Mesodermal cell (in vitro differentiated cells): Measurements from ENCODE around the gene GPR162.
A peak's percentile ranks its signal among the peaks of the same experiment; 100 is the strongest.

Source experiments
- H3K27ac ChIP-seq: 2 replicates; pipeline ENCODE4 v1.7.0; 2013; ENCODE audit warnings: mild to moderate bottlenecking, low read depth, low read length, moderate library complexity; ENCODE audit not compliant: severe bottlenecking
- H3K36me3 ChIP-seq: 2 replicates; pipeline ENCODE4 v1.7.1; 2013; ENCODE audit warnings: mild to moderate bottlenecking, low read length, moderate library complexity; ENCODE audit not compliant: control insufficient read depth, insufficient read depth
- H3K4me1 ChIP-seq: one replicate; pipeline ENCODE4 v1.7.1; 2013; ENCODE audit warnings: mild to moderate bottlenecking, low read length; ENCODE audit not compliant: insufficient read depth, control insufficient read depth, poor library complexity, severe bottlenecking
- H3K4me3 ChIP-seq: 2 replicates; pipeline ENCODE4 v1.7.0; 2013; ENCODE audit warnings: low read length, control low read depth, mild to moderate bottlenecking; ENCODE audit not compliant: insufficient read depth, poor library complexity, severe bottlenecking; ENCODE audit errors: extremely low read depth
- H3K9me3 ChIP-seq: 2 replicates; pipeline ENCODE4 v1.7.1; 2013; ENCODE audit warnings: mild to moderate bottlenecking, low read length, moderate library complexity; ENCODE audit not compliant: control insufficient read depth
- WGBS, 2 experiments: methylation state at CpG; one replicate each; pipeline ENCODE4 v1.1.5; 2013; ENCODE audit warnings: missing lambda C conversion rate in 2 of 2; ENCODE audit not compliant: insufficient coverage in 2 of 2; 5-methylcytosine and 5-hydroxymethylcytosine counted together

GPR162 gene

DNA sequence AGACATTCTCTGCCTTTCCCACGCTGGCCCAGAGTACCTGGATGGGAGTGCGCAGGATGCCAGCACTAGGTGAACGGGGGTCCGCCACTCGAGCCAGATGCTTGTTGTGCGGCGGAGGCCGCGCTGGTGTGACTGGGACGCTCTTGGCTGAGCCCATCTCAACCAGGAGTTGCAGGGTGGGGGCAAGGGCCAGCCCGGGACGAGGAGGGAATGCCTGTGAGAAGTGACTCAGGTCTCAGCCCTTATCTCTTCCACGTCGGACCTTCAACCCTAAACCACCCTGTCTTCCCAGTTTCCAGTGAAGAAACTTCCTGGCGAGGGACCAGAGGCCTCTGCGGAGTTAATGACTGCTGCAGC lies 29.2 kb downstream of the GPR162 start:
- H3K9me3 ChIP-seq = no peaks in the 10 kb centered on the region
- peaks cover 58% of the 10 kb centered on the region for H3K36me3 ChIP-seq
- peak overlapping the region; percentile 72 for H3K4me3 ChIP-seq
- 12 to 14% methylated on average over 13 to 14 of the region's 16 CpGs for WGBS, 2 experiments
- H3K4me1 ChIP-seq = peaks cover 21% of the 10 kb centered on the region
- H3K27ac ChIP-seq = peak overlapping the region; percentile 86

DNA sequence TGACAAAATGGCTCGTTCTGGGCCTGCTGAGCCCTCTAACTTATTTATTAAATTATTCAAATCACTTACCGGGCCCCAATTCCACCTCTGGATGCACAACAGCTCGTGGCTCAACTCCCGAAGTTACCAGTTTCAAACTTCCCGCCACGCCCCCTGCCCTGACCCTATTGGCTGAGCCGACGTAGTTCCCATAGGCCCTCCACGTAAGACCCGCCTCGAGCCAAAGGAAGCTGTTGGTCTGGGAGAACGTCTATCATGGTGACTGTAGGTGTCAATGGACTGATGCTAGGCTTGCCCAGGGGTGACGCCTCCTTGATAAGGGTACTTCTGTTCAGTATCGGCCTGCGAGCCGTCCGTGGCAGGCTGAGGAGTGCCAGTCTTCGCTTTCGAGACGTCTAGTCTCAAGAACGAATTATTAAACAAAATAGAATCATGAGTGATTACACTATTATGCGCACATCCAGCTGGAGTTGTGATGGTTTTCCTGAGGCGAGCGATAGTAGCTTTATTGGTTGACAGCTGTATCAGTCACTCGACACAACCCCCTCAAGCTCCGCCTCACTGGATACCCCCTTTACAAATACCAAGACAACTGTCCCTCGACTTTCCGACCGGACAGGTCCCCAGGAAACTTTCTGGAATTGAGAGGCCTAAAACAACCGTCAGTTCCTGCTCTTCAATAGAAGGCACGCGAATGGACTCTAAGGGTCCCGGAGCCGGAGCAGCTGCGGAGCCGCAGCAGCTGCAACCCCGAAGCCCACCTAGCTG lies 29.7 kb downstream of the GPR162 start, which contains the start of gene CDCA3:
Gene CDCA3, minus strand, starts transcription at position 134 of the 768 bp plus-strand sequence. CDS start 334 bp downstream, outside the sequence.
- Histone ChIP-seq H3K27ac (peak within 1 kb of the TSS; percentile 86), H3K4me3 (peak within 1 kb of the TSS; percentile 72), H3K4me1 (peaks cover 21% of the 10 kb centered on the region), H3K9me3 (no peaks in the 10 kb centered on the region), H3K36me3 (peaks cover 58% of the 10 kb centered on the region)
- WGBS, 2 experiments = 0 to 1% methylated on average over 20 to 25 of the region's 37 CpGs

DNA sequence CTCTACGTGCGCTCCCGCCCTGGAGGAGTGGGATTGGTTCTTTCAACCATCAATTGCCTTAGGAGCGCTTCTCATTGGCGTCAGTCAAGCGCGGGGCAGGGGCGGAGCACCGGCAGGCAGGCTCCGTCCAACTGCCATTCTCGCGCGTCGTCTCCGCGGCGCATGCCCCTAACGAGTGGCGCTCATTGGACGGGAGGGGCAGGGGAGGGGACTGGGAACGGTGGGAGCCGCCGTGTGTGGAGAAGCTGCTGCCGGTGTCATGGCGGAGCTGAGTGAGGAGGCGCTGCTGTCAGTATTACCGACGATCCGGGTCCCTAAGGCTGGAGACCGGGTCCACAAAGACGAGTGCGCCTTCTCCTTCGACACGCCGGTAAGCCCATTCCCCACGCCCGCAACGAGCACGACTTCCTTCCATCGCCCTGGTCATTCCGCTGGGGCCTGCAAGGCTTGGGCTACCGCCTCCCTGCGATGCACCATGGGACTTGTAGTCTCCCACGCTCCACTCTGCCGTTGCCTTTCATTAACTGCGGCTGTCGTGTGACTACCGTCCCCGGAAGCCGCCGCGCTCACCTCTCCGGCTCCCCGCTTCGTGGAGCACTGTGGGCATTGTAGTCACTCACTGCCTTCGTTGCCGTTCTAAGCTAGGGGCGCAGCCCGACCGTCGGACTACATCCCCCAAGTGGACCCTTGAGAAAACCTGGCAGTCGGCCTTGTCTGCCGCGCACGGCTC lies 30.5 kb downstream of the GPR162 start, which contains the start of gene USP5:
Gene USP5, plus strand, starts transcription at position 230 of the 730 bp plus-strand sequence. Its CDS starts 30 bp downstream, at position 260.
- Histone ChIP-seq H3K36me3 (peaks cover 58% of the 10 kb centered on the region), H3K9me3 (no peaks in the 10 kb centered on the region), H3K4me1 (peaks cover 21% of the 10 kb centered on the region), H3K4me3 (peak within 1 kb of the TSS; percentile 72), H3K27ac (peak within 1 kb of the TSS; percentile 86)
- 0 to 1% methylated on average over 59 to 62 of the region's 65 CpGs for WGBS, 2 experiments

DNA sequence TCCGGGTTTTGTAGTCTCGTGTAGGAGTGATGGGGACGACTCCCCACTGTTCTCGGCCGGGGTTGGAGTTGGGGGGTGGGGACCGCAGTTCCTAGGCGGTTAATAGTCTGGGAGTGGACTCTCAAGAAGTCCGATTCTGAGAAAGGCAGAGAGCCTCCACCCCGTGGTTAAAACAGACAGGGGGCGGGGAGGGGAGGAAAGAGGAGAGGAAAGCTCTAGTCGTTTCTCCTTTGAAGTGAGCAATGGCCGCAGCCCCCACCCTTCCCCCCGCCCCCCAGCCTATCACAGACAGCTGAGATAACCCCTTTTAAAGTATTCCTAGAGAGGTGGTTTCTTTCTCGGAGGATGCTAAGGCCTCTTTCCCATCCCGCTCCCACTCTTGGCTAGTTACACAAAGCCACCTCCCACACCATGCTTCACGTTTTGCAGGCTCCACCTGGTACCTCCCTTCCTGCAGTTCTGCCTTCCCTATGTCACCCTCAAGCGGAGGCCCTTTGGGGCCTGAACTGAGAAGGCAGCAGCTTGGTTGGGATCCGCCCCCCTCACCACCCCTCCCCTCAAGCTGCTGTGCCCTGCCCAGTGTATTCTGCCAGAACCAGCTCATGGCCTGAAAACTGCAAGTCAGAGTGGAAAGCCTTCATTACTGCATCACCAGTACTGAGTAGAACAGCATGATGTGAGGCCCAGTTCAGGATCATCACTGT lies 31.2 kb downstream of the GPR162 start:
- Histone ChIP-seq H3K9me3 (no peaks in the 10 kb centered on the region), H3K27ac (peak overlapping the region; percentile 86), H3K4me1 (peaks cover 21% of the 10 kb centered on the region), H3K36me3 (peaks cover 59% of the 10 kb centered on the region), H3K4me3 (peak overlapping the region; percentile 72)
- WGBS, 2 experiments = 0 to 1% methylated on average over 9 to 14 of the region's 18 CpGs

DNA sequence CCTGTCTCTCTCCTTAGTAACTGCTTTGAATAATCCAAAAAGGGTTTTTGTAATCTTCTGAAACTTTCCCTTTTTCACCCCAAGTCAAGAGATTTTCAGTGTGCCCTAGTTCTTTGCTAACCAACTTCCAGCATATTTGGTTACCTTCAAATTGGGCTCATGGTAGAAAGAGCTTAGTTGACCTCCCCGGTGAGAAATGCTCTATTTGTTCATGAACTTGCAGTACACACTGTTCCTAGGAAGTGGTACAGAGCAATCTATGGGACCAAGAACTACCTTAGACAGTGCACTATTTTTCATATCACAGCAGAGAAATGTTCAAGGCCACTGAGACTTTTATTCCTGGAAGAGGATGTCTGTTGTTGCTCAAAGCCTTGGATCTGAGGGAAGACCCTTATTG lies 32.0 kb downstream of the GPR162 start:
- WGBS, 2 experiments = 100% methylated on average over 1 of the region's 1 CpG; no CpG with 5 or more reads in 1 of the 2 experiments
- Histone ChIP-seq H3K9me3 (no peaks in the 10 kb centered on the region), H3K4me1 (peaks cover 21% of the 10 kb centered on the region), H3K27ac (peak overlapping the region; percentile 86), H3K36me3 (peaks cover 61% of the 10 kb centered on the region), H3K4me3 (peak overlapping the region; percentile 72)

DNA sequence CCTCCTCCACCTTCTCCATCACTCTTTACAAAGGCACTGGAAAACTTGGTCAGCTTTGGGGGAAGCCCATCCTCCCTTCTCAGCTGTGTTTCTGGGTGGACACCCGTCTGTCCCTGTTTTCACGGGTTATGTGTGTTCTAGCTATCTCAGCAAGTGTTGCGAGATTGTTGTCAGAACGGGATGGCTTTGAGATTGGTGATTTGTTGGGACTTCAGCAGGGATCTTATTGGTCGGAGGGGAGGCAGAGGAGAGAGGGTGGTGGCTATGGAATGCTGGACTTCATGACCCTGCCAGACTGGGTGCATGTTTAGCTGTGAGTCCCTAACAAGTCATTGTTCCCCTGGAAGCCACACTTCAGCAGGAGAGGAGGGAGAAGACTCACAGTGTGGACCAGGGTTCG lies 32.4 kb downstream of the GPR162 start:
- H3K9me3 ChIP-seq = no peaks in the 10 kb centered on the region
- H3K27ac ChIP-seq = no peak overlapping the region
- WGBS, 2 experiments = 90 to 97% methylated on average over 4 to 6 of the region's 6 CpGs

DNA sequence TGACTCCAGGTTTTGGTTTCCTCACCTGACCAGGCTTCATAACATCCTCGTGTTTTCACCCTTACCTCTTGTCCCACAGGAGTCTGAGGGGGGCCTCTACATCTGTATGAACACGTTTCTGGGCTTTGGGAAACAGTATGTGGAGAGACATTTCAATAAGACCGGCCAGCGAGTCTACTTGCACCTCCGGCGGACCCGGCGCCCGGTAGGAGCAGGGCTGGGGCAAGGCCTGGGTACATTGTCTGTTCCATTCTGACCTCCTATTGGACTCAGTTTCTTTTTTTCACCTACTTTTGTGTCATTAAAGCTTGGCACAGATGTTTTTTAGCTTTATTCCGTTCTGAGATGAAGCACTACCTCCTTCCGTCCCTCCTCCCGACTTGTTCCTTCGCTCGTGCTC lies 33.7 kb downstream of the GPR162 start:
- peaks cover 60% of the 10 kb centered on the region for H3K36me3 ChIP-seq
- H3K9me3 ChIP-seq = no peaks in the 10 kb centered on the region
- H3K4me3 ChIP-seq = no peak overlapping the region
- WGBS, 2 experiments = 93 to 98% methylated on average over 9 to 14 of the region's 14 CpGs
- H3K4me1 ChIP-seq = peaks cover 14% of the 10 kb centered on the region
- no peak overlapping the region for H3K27ac ChIP-seq

More for the DNA sequence above, 32.4 kb downstream of the GPR162 start:
- Histone ChIP-seq H3K36me3 (peaks cover 61% of the 10 kb centered on the region), H3K4me3 (no peak overlapping the region), H3K4me1 (peaks cover 21% of the 10 kb centered on the region)

DNA sequence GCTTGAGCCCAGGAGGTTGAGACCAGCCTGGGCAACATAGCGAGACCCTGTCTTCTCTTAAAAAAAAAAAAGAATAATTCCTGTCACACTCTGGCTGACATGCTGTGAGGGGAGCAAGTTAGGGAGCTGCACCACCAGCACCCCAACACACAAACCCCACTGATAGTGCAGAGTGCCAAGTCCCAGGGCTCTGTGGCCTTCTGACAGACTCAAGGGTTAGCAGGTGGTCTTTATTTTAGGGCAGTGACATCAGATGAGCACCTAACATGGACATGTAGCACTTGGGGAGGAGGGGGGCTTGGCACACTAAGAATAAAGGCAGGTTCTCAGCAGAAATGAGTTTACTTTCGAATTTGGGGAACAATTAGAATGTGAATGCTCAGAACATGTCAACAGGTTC lies 37.2 kb downstream of the GPR162 start:
- Histone ChIP-seq H3K36me3 (peaks cover 91% of the 10 kb centered on the region), H3K9me3 (no peaks in the 10 kb centered on the region), H3K27ac (no peak overlapping the region), H3K4me1 (peaks cover 6% of the 10 kb centered on the region), H3K4me3 (no peak overlapping the region)
- 88 to 100% methylated on average over 1 of the region's 2 CpGs for WGBS, 2 experiments

DNA sequence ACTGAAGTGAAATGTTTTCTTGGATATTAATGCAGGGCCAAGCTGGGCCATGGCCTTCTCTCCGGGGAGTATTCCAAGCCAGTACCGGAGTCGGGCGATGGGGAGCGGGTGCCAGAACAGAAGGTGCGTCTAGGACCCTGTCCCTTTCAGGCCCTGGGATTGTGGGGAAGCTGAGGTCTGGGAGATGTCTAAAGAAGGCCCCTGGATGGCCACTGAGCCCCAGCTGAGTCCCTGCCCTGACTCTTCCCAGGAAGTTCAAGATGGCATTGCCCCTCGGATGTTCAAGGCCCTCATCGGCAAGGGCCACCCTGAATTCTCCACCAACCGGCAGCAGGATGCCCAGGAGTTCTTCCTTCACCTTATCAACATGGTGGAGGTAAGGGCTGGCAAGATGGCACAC lies 38.5 kb downstream of the GPR162 start:
- Histone ChIP-seq H3K27ac (no peak overlapping the region), H3K4me1 (no peaks in the 10 kb centered on the region), H3K36me3 (peaks cover 98% of the 10 kb centered on the region), H3K4me3 (no peak overlapping the region), H3K9me3 (no peaks in the 10 kb centered on the region)
- 91 to 96% methylated on average over 9 of the region's 9 CpGs for WGBS, 2 experiments

DNA sequence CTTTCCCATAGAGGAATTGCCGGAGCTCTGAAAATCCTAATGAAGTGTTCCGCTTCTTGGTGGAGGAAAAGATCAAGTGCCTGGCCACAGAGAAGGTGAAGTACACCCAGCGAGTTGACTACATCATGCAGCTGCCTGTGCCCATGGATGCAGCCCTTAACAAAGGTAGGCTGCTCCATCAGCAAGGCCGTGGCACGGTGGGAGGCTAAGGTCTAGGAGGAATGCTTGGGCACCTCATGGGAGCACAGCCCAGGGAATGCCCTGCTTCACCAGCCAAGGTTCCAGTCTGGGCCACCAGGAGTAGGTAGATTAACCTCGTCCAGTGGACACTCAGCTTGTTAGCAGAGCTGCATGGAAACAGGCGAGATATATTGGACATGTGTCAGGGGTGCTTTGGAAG lies 39.3 kb downstream of the GPR162 start:
- Histone ChIP-seq H3K36me3 (peaks cover 96% of the 10 kb centered on the region), H3K4me3 (no peak overlapping the region)
- 94 to 95% methylated on average over 6 of the region's 7 CpGs for WGBS, 2 experiments

More for the DNA sequence above, 39.3 kb downstream of the GPR162 start:
- no peak overlapping the region for H3K27ac ChIP-seq
- no peaks in the 10 kb centered on the region for H3K4me1 ChIP-seq
- no peaks in the 10 kb centered on the region for H3K9me3 ChIP-seq
